HepG2 (cell line): ENCODE results near the gene DCTN1. TPM values are rescaled to one million over a fixed set of nuclear protein-coding genes. Genes with fewer than 3 reads are reported as not detected.
A peak's percentile ranks its signal among the peaks of the same experiment; 100 is the strongest.

Experiments
- GTF2F1 ChIP-seq: fragments of 150-350 bp; IDR thresholded peaks from 2 replicates; pipeline ENCODE4 v1.6.1; 2014; ENCODE audit warnings: low read length
- GZF1 ChIP-seq: sonication (generic); formaldehyde crosslinking; IDR thresholded peaks from 2 replicates; pipeline ENCODE4 v1.5.1; 2020; ENCODE audit warnings: mild to moderate bottlenecking, missing genetic modification reagents
- HOXA3 ChIP-seq: sonication (generic); formaldehyde crosslinking; IDR thresholded peaks from 2 replicates; pipeline ENCODE4 v1.5.0; 2020; ENCODE audit warnings: missing genetic modification reagents
- HOXA9 ChIP-seq: sonication (generic); formaldehyde crosslinking; IDR thresholded peaks from 2 replicates; pipeline ENCODE4 v1.8.1; 2022; ENCODE audit warnings: missing genetic modification reagents, mild to moderate bottlenecking, moderate library complexity, borderline replicate concordance
- IRX3 ChIP-seq: sonication (generic); formaldehyde crosslinking; IDR thresholded peaks from 2 replicates; pipeline ENCODE4 v1.8.1; 2023; ENCODE audit warnings: mild to moderate bottlenecking, low read depth, missing genetic modification reagents, borderline replicate concordance
- JARID2 ChIP-seq: sonication (generic); formaldehyde crosslinking; IDR thresholded peaks from 2 replicates; pipeline ENCODE4 v1.8.1; 2023; ENCODE audit warnings: missing genetic modification reagents, inconsistent platforms; ENCODE audit not compliant: insufficient replicate concordance
- MEIS2 ChIP-seq: sonication (generic); formaldehyde crosslinking; IDR thresholded peaks from 2 replicates; pipeline ENCODE4 v1.9.0; 2021; ENCODE audit warnings: mild to moderate bottlenecking, missing genetic modification reagents
- PAWR ChIP-seq: sonication (generic); formaldehyde crosslinking; IDR thresholded peaks from 2 replicates; pipeline ENCODE4 v1.4.0; 2020; ENCODE audit warnings: missing genetic modification reagents, mild to moderate bottlenecking, borderline replicate concordance
- PAX8 ChIP-seq: sonication (generic); formaldehyde crosslinking; IDR thresholded peaks from 2 replicates; pipeline ENCODE4 v1.8.0; 2022; ENCODE audit warnings: mild to moderate bottlenecking, missing genetic modification reagents, borderline replicate concordance
- POGK ChIP-seq: sonication (generic); formaldehyde crosslinking; conservative IDR thresholded peaks from 2 replicates; pipeline ENCODE4 v1.8.0; 2022; ENCODE audit warnings: mild to moderate bottlenecking, moderate library complexity, missing genetic modification reagents
- PRMT3 ChIP-seq: sonication (generic); formaldehyde crosslinking; IDR thresholded peaks from 2 replicates; pipeline ENCODE4 v1.8.1; 2022; ENCODE audit warnings: low read depth, mild to moderate bottlenecking, moderate library complexity, missing genetic modification reagents, borderline replicate concordance
- SIX1 ChIP-seq: sonication (generic); formaldehyde crosslinking; IDR thresholded peaks from 2 replicates; pipeline ENCODE4 v1.4.0; 2020; ENCODE audit warnings: missing genetic modification reagents, borderline replicate concordance
- SP1 ChIP-seq, 2 experiments: fragments of 450-650 bp in 1 of 2; sonication (generic) in 1 of 2; formaldehyde crosslinking in 1 of 2; IDR thresholded peaks; 2 replicates each; pipeline versions ENCODE4 v1.4.0 to v1.6.1; 2016 to 2020; ENCODE audit warnings: missing genetic modification reagents in 1 of 2
- U2AF2 ChIP-seq: fragments of 200-400 bp; formaldehyde crosslinking; IDR thresholded peaks from 2 replicates; pipeline ENCODE4 v1.6.1; 2017; ENCODE audit warnings: low read depth, mild to moderate bottlenecking, low read length
- ZBTB38 ChIP-seq: sonication (generic); formaldehyde crosslinking; IDR thresholded peaks from 2 replicates; pipeline ENCODE4 v1.5.1; 2020; ENCODE audit warnings: mild to moderate bottlenecking, missing genetic modification reagents
- ZNF101 ChIP-seq: sonication (generic); formaldehyde crosslinking; IDR thresholded peaks from 2 replicates; pipeline ENCODE4 v1.4.0; 2020; ENCODE audit warnings: mild to moderate bottlenecking, low read depth, missing genetic modification reagents, borderline replicate concordance
- ZNF30 ChIP-seq: sonication (generic); formaldehyde crosslinking; IDR thresholded peaks from 2 replicates; pipeline ENCODE4 v1.5.0; 2020; ENCODE audit warnings: mild to moderate bottlenecking, missing genetic modification reagents
- ZNF329 ChIP-seq: sonication (generic); formaldehyde crosslinking; IDR thresholded peaks from 2 replicates; pipeline ENCODE4 v1.9.0; 2021; ENCODE audit warnings: low read depth, mild to moderate bottlenecking, missing genetic modification reagents
- ZNF431 ChIP-seq: sonication (generic); formaldehyde crosslinking; IDR thresholded peaks from 2 replicates; pipeline ENCODE4 v1.9.0; 2022; ENCODE audit warnings: missing genetic modification reagents, low read depth, mild to moderate bottlenecking, borderline replicate concordance
- ZNF44 ChIP-seq: sonication (generic); formaldehyde crosslinking; IDR thresholded peaks from 2 replicates; pipeline ENCODE4 v1.5.1; 2020; ENCODE audit warnings: mild to moderate bottlenecking, missing genetic modification reagents
- ZNF557 ChIP-seq: sonication (generic); formaldehyde crosslinking; IDR thresholded peaks from 2 replicates; pipeline ENCODE4 v1.4.0; 2020; ENCODE audit warnings: missing genetic modification reagents
- ZNF562 ChIP-seq: sonication (generic); formaldehyde crosslinking; IDR thresholded peaks from 2 replicates; pipeline ENCODE4 v1.8.0; 2022; ENCODE audit warnings: missing genetic modification reagents, borderline replicate concordance
- ZNF605 ChIP-seq: sonication (generic); formaldehyde crosslinking; IDR thresholded peaks from 2 replicates; pipeline ENCODE4 v1.8.0; 2022; ENCODE audit warnings: mild to moderate bottlenecking, missing genetic modification reagents
- ZNF704 ChIP-seq: sonication (generic); formaldehyde crosslinking; IDR thresholded peaks from 2 replicates; pipeline ENCODE4 v1.8.1; 2023; ENCODE audit warnings: mild to moderate bottlenecking, inconsistent platforms, moderate library complexity, missing genetic modification reagents, borderline replicate concordance
- ZSCAN20 ChIP-seq: sonication (generic); formaldehyde crosslinking; IDR thresholded peaks from 2 replicates; pipeline ENCODE4 v1.4.0; 2020; ENCODE audit warnings: missing genetic modification reagents, mild to moderate bottlenecking, borderline replicate concordance
- polyA plus RNA-seq, 8 experiments: library from polyadenylated mRNA; depleted of rRNA in 3 of 8; stranded (reverse) in 7 of 8; unstranded in 1 of 8; fragments of >200 nt; fragmentation: Illumina TruSeq in 4 of 8; extraction: Trizol in 4 of 8; gene quantifications; 2 replicates each; pipeline versions ENCODE4 v1.2.1 to v1.2.3, GENCODE V29; 2011 to 2016; ENCODE audit warnings: low read depth in 4 of 8, missing spikeins in 1 of 8, mixed read lengths in 1 of 8; ENCODE audit not compliant: insufficient read depth in 1 of 8
- total RNA-seq, 5 experiments: library from RNA; depleted of rRNA; stranded (reverse); fragments of >200 nt; fragmentation: Illumina TruSeq; extraction: Trizol; gene quantifications; 2 replicates each; pipeline ENCODE4 v1.2.3, GENCODE V29; 2016; ENCODE audit warnings: low read depth in 1 of 5
- TF ChIP-seq, protein P1 (sequence below): sonication (generic); formaldehyde crosslinking; IDR thresholded peaks from 2 replicates; pipeline ENCODE4 v1.5.1; 2020; ENCODE audit warnings: mild to moderate bottlenecking, moderate library complexity, missing genetic modification reagents

Gene DCTN1
- total and polyA plus RNA-seq, 2 of the 13 experiments (the other 11 are each of a cell fraction or from before 2014, with no cell fraction given), result 73.2 to 122 TPM

GRCh38 chr2:74421221-74421870 is 41.2 kb upstream of the DCTN1 start, which contains the start of the genes C2orf81 and WDR54 (continued):
- TF ChIP-seq JARID2 (no peak), ZNF704 (CRISPR knock-in tag) (no peak), SIX1 (no peak), IRX3 (no peak), GZF1 (CRISPR knock-in tag) (no peak), ZNF557 (CRISPR knock-in tag) (peak; percentile 83; the same call in 1 of the 2 replicates), ZNF605 (peak; percentile 71), MEIS2 (CRISPR knock-in tag) (no peak), GTF2F1 (no peak), ZSCAN20 (CRISPR knock-in tag) (no peak), PAWR (CRISPR knock-in tag) (no peak), POGK (no peak; the same call in 1 of the 2 replicates), HOXA9 (CRISPR knock-in tag) (peak; percentile 42), PRMT3 (CRISPR knock-in tag) (no peak), ZNF329 (CRISPR knock-in tag) (peak; percentile 74; the same call in 1 of the 2 replicates), HOXA3 (no peak; the same call in 1 of the 2 replicates), ZNF562 (CRISPR knock-in tag) (0 out of 2 replicates have a peak, but pooled peaks have one; percentile 28), U2AF2 (peak; percentile 99), PAX8 (no peak), ZNF44 (CRISPR knock-in tag) (peak; percentile 79; the same call in 1 of the 2 replicates), ZNF30 (CRISPR knock-in tag) (no peak), SP1 (IDR thresholded peaks at IDR 0.05) (no peak), SP1 (CRISPR knock-in tag; IDR thresholded peaks at IDR 0.05) (peak; percentile 81), ZNF431 (CRISPR knock-in tag) (no peak), ZNF101 (no peak), ZBTB38 (CRISPR knock-in tag) (no peak; the same call in 1 of the 2 replicates)
- TF ChIP-seq, protein P1, sequence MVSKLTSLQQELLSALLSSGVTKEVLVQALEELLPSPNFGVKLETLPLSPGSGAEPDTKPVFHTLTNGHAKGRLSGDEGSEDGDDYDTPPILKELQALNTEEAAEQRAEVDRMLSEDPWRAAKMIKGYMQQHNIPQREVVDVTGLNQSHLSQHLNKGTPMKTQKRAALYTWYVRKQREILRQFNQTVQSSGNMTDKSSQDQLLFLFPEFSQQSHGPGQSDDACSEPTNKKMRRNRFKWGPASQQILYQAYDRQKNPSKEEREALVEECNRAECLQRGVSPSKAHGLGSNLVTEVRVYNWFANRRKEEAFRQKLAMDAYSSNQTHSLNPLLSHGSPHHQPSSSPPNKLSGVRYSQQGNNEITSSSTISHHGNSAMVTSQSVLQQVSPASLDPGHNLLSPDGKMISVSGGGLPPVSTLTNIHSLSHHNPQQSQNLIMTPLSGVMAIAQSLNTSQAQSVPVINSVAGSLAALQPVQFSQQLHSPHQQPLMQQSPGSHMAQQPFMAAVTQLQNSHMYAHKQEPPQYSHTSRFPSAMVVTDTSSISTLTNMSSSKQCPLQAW, result peak; percentile 73
